Bronchial epithelial cell (primary cell): ENCODE data around the gene DTWD1. TPM values are rescaled to one million over a fixed set of nuclear protein-coding genes. Genes with fewer than 3 reads are reported as not detected.
"Not testable (repeated sequence)": the region's sequence is repeated elsewhere in the genome, so short reads cannot be mapped to it uniquely, and the experiment has no call there.

Source experiments
- DNase-seq: peaks from one replicate; pipeline ENCODE4 v3.0.0-alpha.2; 2010; ENCODE audit warnings: low read depth
- FAIRE-seq: peaks from 2 replicates; lab custom pipeline; 2011; peaks lifted over from hg19 to GRCh38; lab: Jason Lieb, UNC
- H3K27me3 ChIP-seq: 2 replicates; pipeline ENCODE4 v1.5.1; 2011; ENCODE audit warnings: low read length; ENCODE audit not compliant: control insufficient read depth, insufficient read depth
- H3K36me3 ChIP-seq: 2 replicates; pipeline ENCODE4 v1.5.1; 2011; ENCODE audit warnings: low read length; ENCODE audit not compliant: control insufficient read depth, insufficient read depth
- H3K4me3 ChIP-seq: 2 replicates; pipeline ENCODE4 v1.5.1; 2011; ENCODE audit warnings: mild to moderate bottlenecking, low read depth, low read length, control low read depth
- total RNA-seq: library from RNA; depleted of rRNA; stranded (reverse); fragments of >200 nt; gene quantifications from 2 replicates; pipeline ENCODE4 v1.2.1, GENCODE V29; 2014
- TF ChIP-seq, protein P1 (sequence below): IDR thresholded peaks from 2 replicates; pipeline ENCODE4 v1.5.1; 2011; ENCODE audit warnings: mild to moderate bottlenecking, moderate library complexity, low read length, control low read depth, inconsistent platforms; ENCODE audit not compliant: insufficient read depth, severe bottlenecking

DTWD1 gene
- total RNA-seq, 1 donor from 2014 or later, result 7.9 TPM

DNA sequence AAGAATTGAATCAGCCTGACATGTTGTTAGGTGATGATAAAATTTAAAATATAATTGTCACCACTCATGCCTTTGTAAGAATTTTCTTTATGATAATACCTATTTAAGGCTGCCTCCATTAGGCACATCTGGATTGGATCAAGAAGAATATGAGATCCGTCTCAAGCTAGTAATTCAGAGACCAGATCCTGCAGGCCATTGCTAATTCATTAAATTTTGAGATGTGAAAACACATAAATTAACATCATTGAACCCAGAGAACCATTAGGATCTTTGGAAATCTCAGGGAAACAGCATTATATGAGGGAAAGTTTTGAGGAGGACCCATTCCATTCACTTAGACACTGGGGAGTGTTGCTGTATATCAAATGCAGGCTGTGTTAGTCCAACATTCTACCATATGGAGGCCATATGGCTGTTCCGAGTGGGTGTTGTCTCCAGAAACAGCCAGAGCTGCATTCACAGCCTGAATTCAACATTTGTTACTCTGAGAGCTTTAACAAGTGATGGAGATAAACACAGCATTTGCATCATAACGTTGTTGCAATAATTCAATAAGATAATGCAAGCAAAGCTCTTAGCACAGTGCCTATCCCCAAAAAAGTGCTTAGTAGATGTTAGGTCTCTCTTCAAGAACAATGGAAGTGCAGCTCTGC, 67.4 kb downstream of the DTWD1 start:
- DNase-seq (no peak), FAIRE-seq (no peak)
- Histone ChIP-seq H3K4me3 (no peak overlapping the region), H3K36me3 (no peaks in the 10 kb centered on the region), H3K27me3 (no peaks in the 10 kb centered on the region)
- TF ChIP-seq, protein P1, sequence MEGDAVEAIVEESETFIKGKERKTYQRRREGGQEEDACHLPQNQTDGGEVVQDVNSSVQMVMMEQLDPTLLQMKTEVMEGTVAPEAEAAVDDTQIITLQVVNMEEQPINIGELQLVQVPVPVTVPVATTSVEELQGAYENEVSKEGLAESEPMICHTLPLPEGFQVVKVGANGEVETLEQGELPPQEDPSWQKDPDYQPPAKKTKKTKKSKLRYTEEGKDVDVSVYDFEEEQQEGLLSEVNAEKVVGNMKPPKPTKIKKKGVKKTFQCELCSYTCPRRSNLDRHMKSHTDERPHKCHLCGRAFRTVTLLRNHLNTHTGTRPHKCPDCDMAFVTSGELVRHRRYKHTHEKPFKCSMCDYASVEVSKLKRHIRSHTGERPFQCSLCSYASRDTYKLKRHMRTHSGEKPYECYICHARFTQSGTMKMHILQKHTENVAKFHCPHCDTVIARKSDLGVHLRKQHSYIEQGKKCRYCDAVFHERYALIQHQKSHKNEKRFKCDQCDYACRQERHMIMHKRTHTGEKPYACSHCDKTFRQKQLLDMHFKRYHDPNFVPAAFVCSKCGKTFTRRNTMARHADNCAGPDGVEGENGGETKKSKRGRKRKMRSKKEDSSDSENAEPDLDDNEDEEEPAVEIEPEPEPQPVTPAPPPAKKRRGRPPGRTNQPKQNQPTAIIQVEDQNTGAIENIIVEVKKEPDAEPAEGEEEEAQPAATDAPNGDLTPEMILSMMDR, result no peak

DNA sequence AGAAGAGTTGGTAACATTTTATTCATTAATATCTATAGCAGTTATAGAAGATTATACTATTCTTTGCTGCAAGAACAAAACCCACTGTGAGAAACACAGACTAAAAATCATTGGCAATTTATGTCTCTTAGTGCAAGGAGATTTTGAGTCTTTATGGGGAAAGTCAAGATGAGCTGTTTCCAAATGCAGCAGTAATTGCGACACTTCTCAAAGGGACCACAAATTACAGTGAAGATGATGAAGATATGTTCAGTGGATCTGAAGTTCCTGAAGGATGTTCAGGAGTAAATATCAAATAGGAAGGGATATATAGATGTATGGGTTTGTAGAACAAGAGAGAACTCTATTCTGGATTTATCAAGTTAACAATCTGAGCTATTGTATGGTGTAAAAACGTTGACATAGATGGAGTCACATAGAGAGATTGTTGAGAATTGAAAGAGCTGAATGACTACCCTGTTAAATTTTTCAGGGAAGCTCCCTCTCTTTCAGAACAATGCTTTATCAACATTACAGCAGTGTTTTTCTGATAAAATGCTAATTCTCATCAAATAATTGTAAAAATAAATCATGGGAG, 71.8 kb downstream of the DTWD1 start:
- Histone ChIP-seq H3K4me3 (no peak overlapping the region), H3K27me3 (no peaks in the 10 kb centered on the region), H3K36me3 (no peaks in the 10 kb centered on the region)
- TF ChIP-seq, protein P1, result no peak
- DNase-seq (no peak), FAIRE-seq (no peak)

DNA sequence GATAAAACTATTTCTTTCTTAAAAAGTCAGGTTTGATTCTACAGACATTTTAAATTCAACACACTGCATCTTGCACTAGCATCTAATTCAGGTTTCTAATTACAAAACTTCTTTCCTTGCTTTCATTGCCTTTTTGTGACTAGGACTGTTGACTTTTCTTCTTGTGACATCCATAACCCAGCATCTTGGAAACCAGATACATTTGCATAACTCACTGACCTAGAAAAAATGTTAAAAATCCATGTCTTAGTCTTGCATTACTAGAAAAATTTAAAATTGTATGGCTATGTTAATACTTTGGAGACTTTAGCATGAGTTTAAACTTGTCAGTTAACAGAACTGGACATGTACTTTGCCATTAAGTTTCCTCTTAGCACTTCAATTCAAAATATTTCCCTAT, 72.7 kb downstream of the DTWD1 start:
- H3K36me3 ChIP-seq, result no peaks in the 10 kb centered on the region
- TF ChIP-seq, protein P1, result no peak
- H3K27me3 ChIP-seq, result no peaks in the 10 kb centered on the region
- DNase-seq, result no peak
- no peak overlapping the region for H3K4me3 ChIP-seq
- FAIRE-seq, result no peak

DNA sequence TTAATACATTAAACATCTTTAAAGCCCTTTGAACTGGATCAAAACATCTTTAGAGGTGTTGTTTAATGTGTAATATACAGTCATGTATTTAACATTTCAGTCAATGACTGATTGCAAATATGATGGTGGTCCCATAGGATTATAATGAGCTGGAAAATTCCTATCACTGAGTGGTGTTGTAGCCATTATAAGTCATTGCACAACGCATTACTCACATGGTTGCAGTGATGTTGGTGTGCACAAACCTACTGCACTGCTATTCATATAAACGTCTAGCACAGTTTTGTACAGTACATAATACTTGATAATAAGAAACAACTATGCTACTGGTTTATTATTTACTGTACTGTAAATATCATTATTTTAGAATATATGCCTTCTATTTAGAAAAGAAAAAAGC, 75.6 kb downstream of the DTWD1 start:
- Histone ChIP-seq H3K36me3 (no peaks in the 10 kb centered on the region), H3K27me3 (no peaks in the 10 kb centered on the region), H3K4me3 (no peak overlapping the region)
- peak; percentile 20 for DNase-seq
- TF ChIP-seq, protein P1, result no peak
- FAIRE-seq, result no peak

DNA sequence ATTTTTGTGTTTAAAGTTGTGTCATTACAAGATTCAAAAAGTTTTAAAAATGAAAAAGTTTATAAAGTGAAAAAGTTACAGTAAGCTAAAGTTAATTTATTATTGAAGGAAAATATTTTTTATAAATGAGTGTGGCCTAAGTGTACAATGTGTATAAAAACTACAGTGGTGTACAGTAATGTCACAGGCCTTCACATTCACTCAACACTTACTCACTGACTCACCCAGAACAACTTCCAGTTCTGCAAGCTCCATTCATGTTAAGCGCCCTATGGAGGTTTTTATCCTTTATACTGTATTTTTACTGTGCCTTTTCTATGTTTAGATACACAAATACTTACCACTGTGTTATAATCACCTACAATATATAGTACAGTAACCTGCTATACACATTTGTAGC, 76.3 kb downstream of the DTWD1 start:
- DNase-seq (peak; percentile 76), FAIRE-seq (no peak)
- Histone ChIP-seq H3K4me3 (no peak overlapping the region), H3K36me3 (no peaks in the 10 kb centered on the region), H3K27me3 (no peaks in the 10 kb centered on the region)
- TF ChIP-seq, protein P1, result no peak

DNA sequence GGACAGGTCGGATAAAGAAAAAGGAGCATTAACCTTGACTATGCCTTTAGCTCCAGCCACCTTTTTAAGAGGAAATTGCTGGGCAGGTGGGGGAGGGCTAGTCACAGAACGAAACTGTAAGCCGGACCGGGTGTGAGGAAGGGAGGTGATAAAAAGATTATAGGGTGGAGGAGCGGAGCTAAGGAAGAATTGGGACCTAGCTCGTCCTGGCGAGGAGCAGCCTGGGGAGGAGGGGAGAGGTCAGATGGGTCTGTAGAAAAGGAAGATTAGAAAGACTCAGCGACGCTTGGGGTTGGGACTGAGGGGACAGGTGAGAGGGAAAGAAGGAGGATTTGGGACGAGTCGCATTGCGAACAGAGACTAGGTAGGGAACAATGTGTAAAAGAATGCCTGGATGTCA, 82.1 kb downstream of the DTWD1 start:
- not testable (repeated sequence) for DNase-seq, H3K27me3 ChIP-seq, H3K4me3 ChIP-seq, FAIRE-seq, H3K36me3 ChIP-seq

Other genes starting within 250 kb of the DTWD1 start
- 0.13 and 4.7 TPM in 2 replicates for gene FGF7, start 197.8 kb upstream of the DTWD1 start, total RNA-seq
- gene FAM227B, start 230 bp upstream of the DTWD1 start, total RNA-seq, result 2.1 and 2.7 TPM in 2 replicates